HepG2 (cell line): ENCODE measurements around the gene SPTB.

Experiments
- AFF4 ChIP-seq: sonication (generic); formaldehyde crosslinking; IDR thresholded peaks from 2 replicates; pipeline ENCODE4 v1.4.0; 2020; ENCODE audit warnings: missing genetic modification reagents
- CTCF ChIP-seq: sonication (generic); formaldehyde crosslinking; IDR thresholded peaks from 2 replicates; pipeline ENCODE4 v1.5.0; 2020; ENCODE audit warnings: mild to moderate bottlenecking, missing genetic modification reagents, moderate library complexity
- ELF4 ChIP-seq: sonication (generic); formaldehyde crosslinking; IDR thresholded peaks from 2 replicates; pipeline ENCODE4 v1.5.0; 2020; ENCODE audit warnings: missing genetic modification reagents, mild to moderate bottlenecking, moderate library complexity, borderline replicate concordance
- MYC ChIP-seq: sonication (generic); formaldehyde crosslinking; IDR thresholded peaks from 2 replicates; pipeline ENCODE4 v1.9.0; 2021; ENCODE audit warnings: missing genetic modification reagents, borderline replicate concordance
- NFIC ChIP-seq: IDR thresholded peaks from 2 replicates; pipeline ENCODE4 v1.6.1; 2012; ENCODE audit warnings: mild to moderate bottlenecking, low read length, inconsistent platforms
- POLR2A ChIP-seq, 2 experiments: IDR thresholded peaks; 2 replicates each; pipeline ENCODE4 v1.6.1; 2011; ENCODE audit warnings: low read depth in 2 of 2, low read length in 2 of 2, mild to moderate bottlenecking in 1 of 2, moderate library complexity in 1 of 2; ENCODE audit not compliant: insufficient read depth in 1 of 2
- REL ChIP-seq: sonication (generic); formaldehyde crosslinking; conservative IDR thresholded peaks from 2 replicates; pipeline ENCODE4 v1.8.0; 2022; ENCODE audit warnings: mild to moderate bottlenecking, missing genetic modification reagents, moderate library complexity
- U2AF1 ChIP-seq: fragments of 200-400 bp; formaldehyde crosslinking; optimal IDR thresholded peaks from 2 replicates; pipeline ENCODE3; 2017; ENCODE audit warnings: mild to moderate bottlenecking, low read depth, low read length

- TF ChIP-seq POLR2A (IDR thresholded peaks at IDR 0.05; ENCODE audit: insufficient read depth in 1 of 2, low read depth in 2 of 2, low read length in 2 of 2) = no peak
- no peak for TF ChIP-seq REL (CRISPR knock-in tag)
- TF ChIP-seq AFF4 = no peak
- no peak for TF ChIP-seq ELF4 (CRISPR knock-in tag)
- no peak for TF ChIP-seq MYC (CRISPR knock-in tag)
- no peak for TF ChIP-seq U2AF1
- TF ChIP-seq NFIC = no peak
- no peak for TF ChIP-seq CTCF (CRISPR knock-in tag)
These were observed 80.2 kb downstream of the SPTB start for GRCh38 chr14:64799555-64799954.
